Liver (tissue), 9 donors: ENCODE results near the gene CACNA1C. TPM values are rescaled to one million over a fixed set of nuclear protein-coding genes. Genes with fewer than 3 reads are reported as not detected.

Experiments used
- DNase-seq: peaks from one replicate; pipeline ENCODE4 v3.0.0-alpha.2; 2017; ENCODE audit warnings: low spot score
- H3K27ac ChIP-seq, 2 donors: one replicate each; pipeline ENCODE4 v1.7.0; 2013; ENCODE audit warnings: inconsistent platforms in 2 of 2, low read length in 2 of 2, control low read depth in 1 of 2, low read depth in 1 of 2, mild to moderate bottlenecking in 1 of 2
- H3K27me3 ChIP-seq, 4 donors: one replicate each; pipeline versions ENCODE4 v1.6.1 to v1.7.0; 2013; ENCODE audit warnings: low read length in 3 of 4, inconsistent platforms in 1 of 4, mild to moderate bottlenecking in 1 of 4, moderate library complexity in 1 of 4; ENCODE audit not compliant: control insufficient read depth in 4 of 4, insufficient read depth in 4 of 4
- H3K36me3 ChIP-seq, 4 donors: one replicate each; pipeline versions ENCODE4 v1.6.1 to v1.7.0; 2013; ENCODE audit warnings: low read length in 3 of 4, mild to moderate bottlenecking in 3 of 4, low read depth in 1 of 4, moderate library complexity in 1 of 4; ENCODE audit not compliant: control insufficient read depth in 4 of 4, insufficient read depth in 3 of 4
- H3K4me1 ChIP-seq, 4 donors: one replicate each; pipeline versions ENCODE4 v1.6.1 to v1.7.0; 2013; ENCODE audit warnings: low read length in 3 of 4, mild to moderate bottlenecking in 3 of 4, moderate library complexity in 1 of 4; ENCODE audit not compliant: control insufficient read depth in 4 of 4, insufficient read depth in 4 of 4
- H3K4me3 ChIP-seq, 3 donors: one replicate each; pipeline versions ENCODE4 v1.6.1 to v1.7.0; 2013; ENCODE audit warnings: low read length in 3 of 3, control low read depth in 1 of 3, low read depth in 1 of 3, mild to moderate bottlenecking in 1 of 3
- H3K9ac ChIP-seq, 2 donors: one replicate each; pipeline ENCODE4 v1.7.0; 2013; ENCODE audit warnings: low read length in 2 of 2, mild to moderate bottlenecking in 2 of 2, moderate library complexity in 2 of 2, control low read depth in 1 of 2, low read depth in 1 of 2
- H3K9me3 ChIP-seq, 4 donors: one replicate each; pipeline versions ENCODE4 v1.6.1 to v1.7.0; 2013; ENCODE audit warnings: low read length in 3 of 4; ENCODE audit not compliant: control insufficient read depth in 4 of 4
- ATF3 ChIP-seq: IDR thresholded peaks from 2 replicates; pipeline ENCODE4 v1.6.1; 2016; ENCODE audit warnings: antibody characterized with exemption
- CTCF ChIP-seq: fragments of 150-350 bp; IDR thresholded peaks from 2 replicates; pipeline ENCODE4 v1.5.1; 2017; ENCODE audit warnings: improper control_type of control experiment, low read depth, low read length; ENCODE audit not compliant: missing input control
- EGR1 ChIP-seq, 2 donors: IDR thresholded peaks; 2 replicates each; pipeline ENCODE4 v1.6.1; 2016 to 2018; ENCODE audit warnings: antibody characterized with exemption in 2 of 2, low read depth in 2 of 2
- FOXA1 ChIP-seq: IDR thresholded peaks from 2 replicates; pipeline ENCODE4 v1.6.1; 2016; ENCODE audit warnings: antibody characterized with exemption
- FOXA2 ChIP-seq: IDR thresholded peaks from 2 replicates; pipeline ENCODE4 v1.6.1; 2016; ENCODE audit warnings: antibody characterized with exemption
- GABPA ChIP-seq, 2 donors: IDR thresholded peaks in 1 of 2; conservative IDR thresholded peaks in 1 of 2; 2 replicates each; pipeline ENCODE4 v1.6.1; 2016; ENCODE audit warnings: antibody characterized with exemption in 2 of 2, mild to moderate bottlenecking in 1 of 2, moderate library complexity in 1 of 2
- HNF4G ChIP-seq: IDR thresholded peaks from 2 replicates; pipeline ENCODE4 v1.6.1; 2016; ENCODE audit warnings: antibody characterized with exemption
- JUND ChIP-seq, 2 donors: IDR thresholded peaks; 2 replicates each; pipeline ENCODE4 v1.6.1; 2016; ENCODE audit warnings: antibody characterized with exemption in 2 of 2
- MAX ChIP-seq: IDR thresholded peaks from 2 replicates; pipeline ENCODE4 v1.6.1; 2016; ENCODE audit warnings: antibody characterized with exemption
- NR2F2 ChIP-seq: IDR thresholded peaks from 2 replicates; pipeline ENCODE4 v1.6.1; 2016; ENCODE audit warnings: antibody characterized with exemption
- RAD21 ChIP-seq, 2 donors: IDR thresholded peaks; 2 replicates each; pipeline ENCODE4 v1.6.1; 2016; ENCODE audit warnings: antibody characterized with exemption in 2 of 2, mild to moderate bottlenecking in 2 of 2
- REST ChIP-seq: IDR thresholded peaks from 2 replicates; pipeline ENCODE4 v1.6.1; 2016; ENCODE audit warnings: antibody characterized with exemption, mild to moderate bottlenecking
- SP1 ChIP-seq: IDR thresholded peaks from 2 replicates; pipeline ENCODE4 v1.6.1; 2018; ENCODE audit warnings: antibody characterized with exemption, mild to moderate bottlenecking
- TAF1 ChIP-seq: conservative IDR thresholded peaks from 2 replicates; pipeline ENCODE4 v1.6.1; 2016; ENCODE audit warnings: antibody characterized with exemption, mild to moderate bottlenecking
- YY1 ChIP-seq: IDR thresholded peaks from 2 replicates; pipeline ENCODE4 v1.6.1; 2016; ENCODE audit warnings: antibody characterized with exemption, mild to moderate bottlenecking
- ZBTB33 ChIP-seq: IDR thresholded peaks from 2 replicates; pipeline ENCODE4 v1.6.1; 2016; ENCODE audit warnings: antibody characterized with exemption
- WGBS: extraction: QIAGEN DNeasy Blood & Tissue Kit; methylation state at CpG from one replicate; pipeline ENCODE4 v1.1.7; 2013; 5-methylcytosine and 5-hydroxymethylcytosine counted together
- polyA plus RNA-seq, 2 donors: library from polyadenylated mRNA; stranded (reverse) in 1 of 2; unstranded in 1 of 2; fragments of 200-250 nt in 1 of 2; fragments of >200 nt in 1 of 2; fragmentation: Nextera tagmentation in 1 of 2; extraction: Ambion mirVana in 1 of 2; gene quantifications; one replicate each; pipeline versions ENCODE4 v1.2.1 to v1.2.3, GENCODE V29; 2013 to 2015
- total RNA-seq, 2 donors: library from RNA; depleted of rRNA; stranded (reverse); fragments of >200 nt; gene quantifications; one replicate each; pipeline ENCODE4 v1.2.3, GENCODE V29; 2014
- donor health status: healthy.
- donor health status: healthy.
- donor health status: healthy.
- donor health status: healthy.
- donor health status: healthy.

CACNA1C gene
- total and polyA plus RNA-seq, 4 donors = 0.23 to 1.9 (median 0.41) TPM

GRCh38 chr12:2295941-2296461, 243.2 kb downstream of the CACNA1C start (continued):
- TF ChIP-seq CTCF (no peak), MAX (no peak), GABPA (IDR thresholded peaks at IDR 0.05 in 1 of 2, conservative IDR thresholded peaks at IDR 0.05 in 1 of 2) (no peak), TAF1 (no peak), FOXA1 (no peak)

- Histone ChIP-seq H3K27ac (no peak overlapping the region), H3K9me3 (no peaks in the 10 kb centered on the region), H3K9ac (no peak overlapping the region), H3K4me3 (no peak overlapping the region), H3K36me3 (no peaks in the 10 kb centered on the region), H3K4me1 (no peaks in the 10 kb centered on the region), H3K27me3 (no peaks in the 10 kb centered on the region)
- DNase-seq = no peak
- TF ChIP-seq HNF4G (no peak), REST (no peak), FOXA1 (no peak), CTCF (no peak), FOXA2 (no peak), GABPA (IDR thresholded peaks at IDR 0.05 in 1 of 2, conservative IDR thresholded peaks at IDR 0.05 in 1 of 2) (no peak), YY1 (no peak), RAD21 (IDR thresholded peaks at IDR 0.05) (no peak), ZBTB33 (no peak), SP1 (no peak), JUND (IDR thresholded peaks at IDR 0.05) (no peak), ATF3 (no peak), TAF1 (no peak), EGR1 (IDR thresholded peaks at IDR 0.05; ENCODE audit: low read depth in 2 of 2) (no peak), NR2F2 (no peak), MAX (no peak)
- WGBS = 60% methylated on average over 6 of the region's 6 CpGs
These were observed 244.2 kb downstream of the CACNA1C start for GRCh38 chr12:2297004-2297403.
